GM06990 (cell line): ENCODE measurements around the gene TPRG1L.

Experiments used
- DNase-seq: peaks from one replicate; pipeline ENCODE4 v3.0.0-alpha.2; 2011; ENCODE audit not compliant: insufficient read length; ENCODE audit errors: extremely low read depth
- H3K27me3 ChIP-seq: replicated peaks from 2 replicates; pipeline ENCODE4 v1.6.0; 2011; ENCODE audit warnings: low read length; ENCODE audit not compliant: control insufficient read depth, insufficient read depth
- H3K36me3 ChIP-seq: 2 replicates; pipeline ENCODE4 v1.5.1; 2011; ENCODE audit warnings: low read length; ENCODE audit not compliant: control insufficient read depth, insufficient read depth
- H3K4me3 ChIP-seq: replicated peaks from 2 replicates; pipeline ENCODE4 v1.5.1; 2011; ENCODE audit warnings: low read depth, mild to moderate bottlenecking, control low read depth, low read length
- CTCF ChIP-seq: IDR thresholded peaks from 2 replicates; pipeline ENCODE4 v1.5.1; 2011; ENCODE audit warnings: low read length, control low read depth, mild to moderate bottlenecking, inconsistent platforms; ENCODE audit not compliant: insufficient read depth, poor library complexity, severe bottlenecking

Gene TPRG1L

GRCh38 chr1:3604468-3604974, 20.3 kb upstream of the TPRG1L start:
- no peaks in the 10 kb centered on the region; the same call in 1 of the 2 replicates for H3K27me3 ChIP-seq
- no peak for DNase-seq
- no peak overlapping the region for H3K4me3 ChIP-seq
- TF ChIP-seq CTCF: no peak
- no peaks in the 10 kb centered on the region for H3K36me3 ChIP-seq

- H3K36me3 ChIP-seq: no peaks in the 10 kb centered on the region
- no peak for DNase-seq
- no peak for TF ChIP-seq CTCF
- H3K4me3 ChIP-seq: no peak overlapping the region
- peaks cover 2% of the 10 kb centered on the region; the same call in 1 of the 2 replicates for H3K27me3 ChIP-seq
Measured at GRCh38 chr1:3604997-3605823, 19.6 kb upstream of the TPRG1L start.

- DNase-seq: no peak
- Histone ChIP-seq H3K36me3 (no peaks in the 10 kb centered on the region), H3K4me3 (no peak overlapping the region), H3K27me3 (peaks cover 2% of the 10 kb centered on the region; the same call in 1 of the 2 replicates)
- TF ChIP-seq CTCF: no peak
Measured at GRCh38 chr1:3606779-3607702, 17.8 kb upstream of the TPRG1L start.

GRCh38 chr1:3607703-3608065, 17.1 kb upstream of the TPRG1L start:
- Histone ChIP-seq H3K4me3 (no peak overlapping the region), H3K27me3 (peaks cover 2% of the 10 kb centered on the region; the same call in 1 of the 2 replicates), H3K36me3 (no peaks in the 10 kb centered on the region)
- no peak for TF ChIP-seq CTCF
- DNase-seq: no peak

- TF ChIP-seq CTCF: no peak
- H3K27me3 ChIP-seq: peaks cover 2% of the 10 kb centered on the region; the same call in 1 of the 2 replicates
- no peak for DNase-seq
- no peaks in the 10 kb centered on the region for H3K36me3 ChIP-seq
- H3K4me3 ChIP-seq: no peak overlapping the region
Measured at GRCh38 chr1:3608154-3608553, 16.7 kb upstream of the TPRG1L start.
